HepG2 (cell line): ENCODE data around the gene KLHDC1. TPM values are rescaled to one million over a fixed set of nuclear protein-coding genes. Genes with fewer than 3 reads are reported as not detected.

Experiments used
- ETV5 ChIP-seq: IDR thresholded peaks from 2 replicates; pipeline ENCODE4 v1.6.1; 2018; ENCODE audit warnings: missing biosample characterization, missing genetic modification reagents, inconsistent platforms, borderline replicate concordance
- FOXK1 ChIP-seq: sonication (generic); formaldehyde crosslinking; IDR thresholded peaks from 2 replicates; pipeline ENCODE4 v1.4.0; 2020; ENCODE audit warnings: low read depth, missing genetic modification reagents, borderline replicate concordance
- GATAD2A ChIP-seq: IDR thresholded peaks from 2 replicates; pipeline ENCODE4 v1.6.1; 2016
- KAT7 ChIP-seq: IDR thresholded peaks from 2 replicates; pipeline ENCODE4 v1.6.1; 2018; ENCODE audit warnings: borderline replicate concordance, missing compliant biosample characterization
- KAT8 ChIP-seq: IDR thresholded peaks from 2 replicates; pipeline ENCODE4 v1.6.1; 2016; ENCODE audit warnings: missing genetic modification reagents, missing compliant biosample characterization
- MED1 ChIP-seq: sonication (generic); formaldehyde crosslinking; IDR thresholded peaks from 2 replicates; pipeline ENCODE4 v1.4.0; 2020; ENCODE audit warnings: missing genetic modification reagents
- NCOA2 ChIP-seq: sonication (generic); formaldehyde crosslinking; IDR thresholded peaks from 2 replicates; pipeline ENCODE4 v1.8.0; 2022; ENCODE audit warnings: inconsistent platforms
- NFE2L2 ChIP-seq: fragments of 150-350 bp; IDR thresholded peaks from 2 replicates; pipeline ENCODE4 v1.6.1; 2014; ENCODE audit warnings: low read length
- PPARG ChIP-seq: conservative IDR thresholded peaks from 2 replicates; pipeline ENCODE4 v1.6.1; 2016; ENCODE audit warnings: missing biosample characterization, missing genetic modification reagents
- RFX5 ChIP-seq: IDR thresholded peaks from 2 replicates; pipeline ENCODE4 v1.6.1; 2011; ENCODE audit warnings: low read depth, low read length, improper control_type of control experiment
- RXRB ChIP-seq: IDR thresholded peaks from 2 replicates; pipeline ENCODE4 v1.6.1; 2016; ENCODE audit warnings: borderline replicate concordance, missing genetic modification reagents, missing compliant biosample characterization
- TEAD3 ChIP-seq: optimal IDR thresholded peaks from 2 replicates; pipeline ENCODE3; 2016; ENCODE audit warnings: borderline replicate concordance
- ZC3H4 ChIP-seq: sonication (generic); formaldehyde crosslinking; IDR thresholded peaks from 2 replicates; pipeline ENCODE4 v1.4.0; 2020; ENCODE audit warnings: missing genetic modification reagents, borderline replicate concordance
- ZKSCAN8 ChIP-seq: IDR thresholded peaks from 2 replicates; pipeline ENCODE4 v1.6.1; 2016; ENCODE audit warnings: borderline replicate concordance, missing genetic modification reagents, missing compliant biosample characterization
- ZNF331 ChIP-seq: sonication (generic); formaldehyde crosslinking; IDR thresholded peaks from 2 replicates; pipeline ENCODE4 v1.4.0; 2020; ENCODE audit warnings: missing genetic modification reagents
- ZNF432 ChIP-seq: sonication (generic); formaldehyde crosslinking; IDR thresholded peaks from 2 replicates; pipeline ENCODE4 v1.5.0; 2020; ENCODE audit warnings: missing genetic modification reagents, mild to moderate bottlenecking, borderline replicate concordance
- ZNF446 ChIP-seq: sonication (generic); formaldehyde crosslinking; IDR thresholded peaks from 2 replicates; pipeline ENCODE4 v1.5.0; 2020; ENCODE audit warnings: mild to moderate bottlenecking, missing genetic modification reagents
- ZNF577 ChIP-seq: sonication (generic); formaldehyde crosslinking; IDR thresholded peaks from 2 replicates; pipeline ENCODE4 v1.4.0; 2020; ENCODE audit warnings: mild to moderate bottlenecking, low read depth, missing genetic modification reagents, borderline replicate concordance
- polyA plus RNA-seq, 8 experiments: library from polyadenylated mRNA; depleted of rRNA in 3 of 8; stranded (reverse) in 7 of 8; unstranded in 1 of 8; fragments of >200 nt; fragmentation: Illumina TruSeq in 4 of 8; extraction: Trizol in 4 of 8; gene quantifications; 2 replicates each; pipeline versions ENCODE4 v1.2.1 to v1.2.3, GENCODE V29; 2011 to 2016; ENCODE audit warnings: low read depth in 4 of 8, missing spikeins in 1 of 8, mixed read lengths in 1 of 8; ENCODE audit not compliant: insufficient read depth in 1 of 8
- total RNA-seq, 5 experiments: library from RNA; depleted of rRNA; stranded (reverse); fragments of >200 nt; fragmentation: Illumina TruSeq; extraction: Trizol; gene quantifications; 2 replicates each; pipeline ENCODE4 v1.2.3, GENCODE V29; 2016; ENCODE audit warnings: low read depth in 1 of 5
- TF ChIP-seq, protein P1 (sequence below): sonication (generic); formaldehyde crosslinking; IDR thresholded peaks from 2 replicates; pipeline ENCODE4 v1.5.0; 2020; ENCODE audit warnings: missing genetic modification reagents
- TF ChIP-seq, protein P2 (sequence below), 2 experiments: fragments of 450-650 bp in 1 of 2; sonication (generic) in 1 of 2; formaldehyde crosslinking; IDR thresholded peaks; 2 replicates each; pipeline versions ENCODE4 v1.5.0 to v1.8.0; 2020 to 2022; ENCODE audit warnings: mild to moderate bottlenecking in 1 of 2, missing genetic modification reagents in 1 of 2
- TF ChIP-seq, protein P3 (sequence below): fragments of 450-650 bp; IDR thresholded peaks from 2 replicates; pipeline ENCODE4 v1.6.1; 2017
- TF ChIP-seq, protein P4 (sequence below): IDR thresholded peaks from 2 replicates; pipeline ENCODE4 v1.6.1; 2018; ENCODE audit warnings: missing genetic modification reagents
- TF ChIP-seq, protein P5 (sequence below), 2 experiments: sonication (generic) in 1 of 2; formaldehyde crosslinking in 1 of 2; IDR thresholded peaks; 2 replicates each; pipeline versions ENCODE4 v1.4.0 to v1.6.1; 2018 to 2020; ENCODE audit warnings: missing genetic modification reagents in 2 of 2, borderline replicate concordance in 1 of 2, low read depth in 1 of 2, mild to moderate bottlenecking in 1 of 2, missing biosample characterization in 1 of 2

KLHDC1 gene
- total and polyA plus RNA-seq, 2 of the 13 experiments (the other 11 are each of a cell fraction or from before 2014, with no cell fraction given), result 0.11 TPM; not detected in 1

DNA sequence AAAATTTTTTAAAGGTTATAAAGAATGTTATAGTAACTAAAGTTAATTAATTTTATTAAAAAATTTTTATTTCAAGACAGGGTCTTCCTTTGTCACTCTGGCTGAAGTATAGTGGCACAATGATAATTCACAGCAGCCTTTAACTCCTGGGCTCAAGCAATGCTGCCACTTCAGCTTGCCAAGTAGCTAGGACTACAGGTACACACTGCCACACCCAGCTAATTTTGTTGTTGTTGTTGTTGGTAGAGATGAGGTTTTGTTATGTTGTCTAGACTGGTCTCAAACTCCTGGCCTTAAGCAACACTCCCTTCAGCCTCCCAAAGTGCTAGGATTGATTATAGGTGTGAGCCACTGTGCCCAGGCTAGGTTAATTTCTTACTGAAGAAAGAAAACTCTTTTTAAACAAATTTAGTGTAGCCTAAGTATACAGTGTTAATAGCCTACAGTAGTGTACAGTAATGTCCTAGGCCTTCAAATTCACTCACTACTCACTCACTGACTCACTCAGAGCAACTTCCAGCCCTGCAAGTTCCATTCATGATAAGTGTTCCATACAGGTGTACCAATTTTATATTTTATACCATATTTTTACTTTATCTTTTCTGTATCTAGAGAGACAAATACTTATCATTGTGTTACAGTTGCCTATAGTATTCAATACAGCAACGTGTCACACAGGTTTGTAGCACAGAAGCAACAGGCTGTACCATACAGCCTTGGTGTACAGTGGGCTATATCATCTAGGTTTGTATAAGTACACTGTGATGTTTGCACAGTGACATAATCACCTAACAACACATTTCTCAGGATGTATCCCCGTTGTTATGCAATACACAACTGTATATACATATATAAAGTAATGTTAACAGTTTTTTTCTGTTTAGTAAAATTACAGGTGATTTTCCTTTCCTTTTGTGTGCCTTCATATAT, 33.1 kb upstream of the KLHDC1 start (continued):
- TF ChIP-seq, protein P1, sequence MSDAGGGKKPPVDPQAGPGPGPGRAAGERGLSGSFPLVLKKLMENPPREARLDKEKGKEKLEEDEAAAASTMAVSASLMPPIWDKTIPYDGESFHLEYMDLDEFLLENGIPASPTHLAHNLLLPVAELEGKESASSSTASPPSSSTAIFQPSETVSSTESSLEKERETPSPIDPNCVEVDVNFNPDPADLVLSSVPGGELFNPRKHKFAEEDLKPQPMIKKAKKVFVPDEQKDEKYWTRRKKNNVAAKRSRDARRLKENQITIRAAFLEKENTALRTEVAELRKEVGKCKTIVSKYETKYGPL (CRISPR knock-in tag), result peak; percentile 93; the same call in 1 of the 2 replicates
- TF ChIP-seq, protein P2, sequence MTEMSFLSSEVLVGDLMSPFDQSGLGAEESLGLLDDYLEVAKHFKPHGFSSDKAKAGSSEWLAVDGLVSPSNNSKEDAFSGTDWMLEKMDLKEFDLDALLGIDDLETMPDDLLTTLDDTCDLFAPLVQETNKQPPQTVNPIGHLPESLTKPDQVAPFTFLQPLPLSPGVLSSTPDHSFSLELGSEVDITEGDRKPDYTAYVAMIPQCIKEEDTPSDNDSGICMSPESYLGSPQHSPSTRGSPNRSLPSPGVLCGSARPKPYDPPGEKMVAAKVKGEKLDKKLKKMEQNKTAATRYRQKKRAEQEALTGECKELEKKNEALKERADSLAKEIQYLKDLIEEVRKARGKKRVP (CRISPR knock-in tag; IDR thresholded peaks at IDR 0.05), result 0 out of 4 replicates have a peak, but pooled peaks of 1 of the 2 experiments have one; percentile 19
- TF ChIP-seq FOXK1 (CRISPR knock-in tag) (0 out of 2 replicates have a peak, but pooled peaks have one; percentile 25), RXRB (CRISPR knock-in tag) (peak; percentile 67; the same call in 1 of the 2 replicates), RFX5 (peak; percentile 36; the same call in 1 of the 2 replicates), ZKSCAN8 (peak; percentile 72; the same call in 1 of the 2 replicates), ZC3H4 (CRISPR knock-in tag) (no peak), PPARG (CRISPR knock-in tag) (0 out of 2 replicates have a peak, but pooled peaks have one; percentile 34), ZNF577 (CRISPR knock-in tag) (no peak), ZNF446 (CRISPR knock-in tag) (no peak), ZNF331 (peak; percentile 56; the same call in 1 of the 2 replicates), NCOA2 (CRISPR knock-in tag) (peak; percentile 45; the same call in 1 of the 2 replicates), ZNF432 (no peak), KAT8 (CRISPR knock-in tag) (peak; percentile 34; the same call in 1 of the 2 replicates), KAT7 (CRISPR knock-in tag) (no peak), GATAD2A (CRISPR knock-in tag) (peak; percentile 91), ETV5 (CRISPR knock-in tag) (peak; percentile 34; the same call in 1 of the 2 replicates), TEAD3 (CRISPR knock-in tag) (peak; percentile 17), NFE2L2 (no peak), MED1 (CRISPR knock-in tag) (peak; percentile 26; the same call in 1 of the 2 replicates)
- TF ChIP-seq, protein P3, sequence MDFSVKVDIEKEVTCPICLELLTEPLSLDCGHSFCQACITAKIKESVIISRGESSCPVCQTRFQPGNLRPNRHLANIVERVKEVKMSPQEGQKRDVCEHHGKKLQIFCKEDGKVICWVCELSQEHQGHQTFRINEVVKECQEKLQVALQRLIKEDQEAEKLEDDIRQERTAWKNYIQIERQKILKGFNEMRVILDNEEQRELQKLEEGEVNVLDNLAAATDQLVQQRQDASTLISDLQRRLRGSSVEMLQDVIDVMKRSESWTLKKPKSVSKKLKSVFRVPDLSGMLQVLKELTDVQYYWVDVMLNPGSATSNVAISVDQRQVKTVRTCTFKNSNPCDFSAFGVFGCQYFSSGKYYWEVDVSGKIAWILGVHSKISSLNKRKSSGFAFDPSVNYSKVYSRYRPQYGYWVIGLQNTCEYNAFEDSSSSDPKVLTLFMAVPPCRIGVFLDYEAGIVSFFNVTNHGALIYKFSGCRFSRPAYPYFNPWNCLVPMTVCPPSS, result no peak
- TF ChIP-seq, protein P4, sequence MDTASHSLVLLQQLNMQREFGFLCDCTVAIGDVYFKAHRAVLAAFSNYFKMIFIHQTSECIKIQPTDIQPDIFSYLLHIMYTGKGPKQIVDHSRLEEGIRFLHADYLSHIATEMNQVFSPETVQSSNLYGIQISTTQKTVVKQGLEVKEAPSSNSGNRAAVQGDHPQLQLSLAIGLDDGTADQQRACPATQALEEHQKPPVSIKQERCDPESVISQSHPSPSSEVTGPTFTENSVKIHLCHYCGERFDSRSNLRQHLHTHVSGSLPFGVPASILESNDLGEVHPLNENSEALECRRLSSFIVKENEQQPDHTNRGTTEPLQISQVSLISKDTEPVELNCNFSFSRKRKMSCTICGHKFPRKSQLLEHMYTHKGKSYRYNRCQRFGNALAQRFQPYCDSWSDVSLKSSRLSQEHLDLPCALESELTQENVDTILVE (CRISPR knock-in tag), result 0 out of 2 replicates have a peak, but pooled peaks have one; percentile 55
- TF ChIP-seq, protein P5, sequence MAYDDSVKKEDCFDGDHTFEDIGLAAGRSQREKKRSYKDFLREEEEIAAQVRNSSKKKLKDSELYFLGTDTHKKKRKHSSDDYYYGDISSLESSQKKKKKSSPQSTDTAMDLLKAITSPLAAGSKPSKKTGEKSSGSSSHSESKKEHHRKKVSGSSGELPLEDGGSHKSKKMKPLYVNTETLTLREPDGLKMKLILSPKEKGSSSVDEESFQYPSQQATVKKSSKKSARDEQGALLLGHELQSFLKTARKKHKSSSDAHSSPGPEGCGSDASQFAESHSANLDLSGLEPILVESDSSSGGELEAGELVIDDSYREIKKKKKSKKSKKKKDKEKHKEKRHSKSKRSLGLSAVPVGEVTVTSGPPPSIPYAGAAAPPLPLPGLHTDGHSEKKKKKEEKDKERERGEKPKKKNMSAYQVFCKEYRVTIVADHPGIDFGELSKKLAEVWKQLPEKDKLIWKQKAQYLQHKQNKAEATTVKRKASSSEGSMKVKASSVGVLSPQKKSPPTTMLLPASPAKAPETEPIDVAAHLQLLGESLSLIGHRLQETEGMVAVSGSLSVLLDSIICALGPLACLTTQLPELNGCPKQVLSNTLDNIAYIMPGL (CRISPR knock-in tag; IDR thresholded peaks at IDR 0.05; ENCODE audit: borderline replicate concordance in 1 of 2, low read depth in 1 of 2), result 0 out of 4 replicates have a peak, but pooled peaks of 1 of the 2 experiments have one; percentile 34
